ENCODE measurements around the gene TMBIM1.

GRCh38 chr2:218229239-218229638 lies 63.1 kb downstream of the TMBIM1 start:
- TF ChIP-seq CTCF (conservative IDR thresholded peaks at IDR 0.05) (no peak), EZH2 (IDR thresholded peaks at IDR 0.05; ENCODE audit: low read depth) (no peak)
